Dedifferentiated amniotic fluid mesenchymal stem cell (primary cell): ENCODE measurements around the gene IGFN1.
"Not testable (repeated sequence)": the region's sequence is repeated elsewhere in the genome, so short reads cannot be mapped to it uniquely, and the experiment has no call there.

Experiments used
- DNase-seq: peaks from one replicate; pipeline ENCODE4 v3.0.0-alpha.2; 2016; ENCODE audit errors: extremely low spot score

IGFN1 gene

GRCh38 chr1:201248721-201249559 is 58.3 kb downstream of the IGFN1 start:
- DNase-seq, result no peak

GRCh38 chr1:201250326-201251011 is 59.8 kb downstream of the IGFN1 start:
- no peak for DNase-seq

- DNase-seq, result no peak
Observed at GRCh38 chr1:201251411-201251810, 60.8 kb downstream of the IGFN1 start.

- no peak for DNase-seq
Observed at GRCh38 chr1:201251851-201252430, 61.3 kb downstream of the IGFN1 start.

- no peak for DNase-seq
Observed at GRCh38 chr1:201252944-201253371, 62.3 kb downstream of the IGFN1 start.

- DNase-seq, result no peak
Observed at GRCh38 chr1:201253411-201253810, 62.8 kb downstream of the IGFN1 start.

GRCh38 chr1:201253906-201254624 is 63.4 kb downstream of the IGFN1 start:
- no peak for DNase-seq

- no peak for DNase-seq
Observed at GRCh38 chr1:201254625-201255478, 64.2 kb downstream of the IGFN1 start.

- DNase-seq, result no peak
Observed at GRCh38 chr1:201255479-201256362, 65.1 kb downstream of the IGFN1 start.

GRCh38 chr1:201258132-201258531 is 67.5 kb downstream of the IGFN1 start:
- DNase-seq, result not testable (repeated sequence)

- no peak for DNase-seq
Observed at GRCh38 chr1:201258763-201259230, 68.2 kb downstream of the IGFN1 start.

GRCh38 chr1:201259476-201260235 is 69.0 kb downstream of the IGFN1 start:
- DNase-seq, result no peak

GRCh38 chr1:201260236-201260590 is 69.6 kb downstream of the IGFN1 start:
- DNase-seq, result no peak

GRCh38 chr1:201260648-201261311 is 70.2 kb downstream of the IGFN1 start:
- DNase-seq, result no peak

- no peak for DNase-seq
Observed at GRCh38 chr1:201261771-201262547, 71.3 kb downstream of the IGFN1 start.

GRCh38 chr1:201262963-201263608 is 72.5 kb downstream of the IGFN1 start:
- no peak for DNase-seq

GRCh38 chr1:201264072-201264471 is 73.4 kb downstream of the IGFN1 start:
- no peak for DNase-seq
